Naive B cell (primary cell): ENCODE measurements around the gene NES. TPM values are rescaled to one million over a fixed set of nuclear protein-coding genes. Genes with fewer than 3 reads are reported as not detected.

Experiments
- ATAC-seq, 2 donors: fragments of 150-1000 bp; cut with Tn5 transposase; 2 replicates each; pipeline ENCODE4 v1.10.0; 2021; ENCODE audit warnings: low read depth in 2 of 2, mild to moderate bottlenecking in 2 of 2, moderate library complexity in 2 of 2
- DNase-seq: peaks from one replicate; pipeline ENCODE4 v3.0.0; 2022
- H3K27ac Mint-ChIP-seq, 6 donors: one replicate each; pipeline ENCODE4 v1.8.0; 2020 to 2022; ENCODE audit warnings: mild to moderate bottlenecking in 6 of 6, mixed read lengths in 6 of 6, moderate library complexity in 5 of 6, inconsistent platforms in 2 of 6
- H3K27me3 Mint-ChIP-seq, 3 donors: one replicate each; pipeline ENCODE4 v1.8.0; 2021 to 2022; ENCODE audit warnings: mixed read lengths in 3 of 3, mild to moderate bottlenecking in 1 of 3
- H3K36me3 Mint-ChIP-seq, 2 donors: one replicate each; pipeline ENCODE4 v1.8.0; 2020 to 2022; ENCODE audit warnings: mixed read lengths in 2 of 2, inconsistent platforms in 1 of 2, mild to moderate bottlenecking in 1 of 2
- H3K4me1 Mint-ChIP-seq, 3 donors: one replicate each; pipeline ENCODE4 v1.8.0; 2020 to 2022; ENCODE audit warnings: mixed read lengths in 3 of 3, inconsistent platforms in 1 of 3, mild to moderate bottlenecking in 1 of 3, moderate library complexity in 1 of 3
- H3K4me3 Mint-ChIP-seq, 8 donors: one replicate each; pipeline ENCODE4 v1.8.0; 2020 to 2022; ENCODE audit warnings: mild to moderate bottlenecking in 8 of 8, mixed read lengths in 8 of 8, moderate library complexity in 8 of 8, inconsistent platforms in 2 of 8
- H3K9me3 Mint-ChIP-seq, 7 donors: one replicate each; pipeline ENCODE4 v1.8.0; 2020 to 2022; ENCODE audit warnings: mixed read lengths in 7 of 7, mild to moderate bottlenecking in 5 of 7, inconsistent platforms in 2 of 7, moderate library complexity in 1 of 7
- polyA plus RNA-seq, 6 donors: library from polyadenylated mRNA; unstranded; fragments of 300-500 nt; fragmentation: Illumina TruSeq; gene quantifications; one replicate each; pipeline ENCODE4 v1.2.3, GENCODE V29; 2021; ENCODE audit warnings: low read depth in 6 of 6

NES gene
- polyA plus RNA-seq, 6 donors from 2014 or later = not detected

DNA sequence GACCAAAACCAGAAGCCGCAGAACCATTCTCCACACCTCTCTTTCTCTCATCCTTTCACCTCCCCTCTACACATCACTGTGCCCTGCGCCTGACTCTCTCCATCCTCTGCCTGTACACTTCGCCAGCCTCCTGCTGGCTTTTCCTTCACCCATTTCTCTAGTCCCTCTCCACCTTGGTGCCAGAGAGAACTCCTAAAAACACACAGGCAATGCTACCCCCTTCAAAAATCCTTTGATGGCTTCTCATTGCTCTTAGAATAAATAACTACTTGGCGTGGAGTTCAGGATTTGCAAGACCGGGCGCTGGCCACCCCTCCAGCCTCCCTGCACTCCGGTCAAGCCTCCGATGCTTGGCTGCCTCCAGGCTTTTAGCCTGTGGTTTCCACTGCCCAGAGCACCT, 19.5 kb upstream of the NES start:
- Mint-ChIP-seq H3K27me3 (peaks cover 53 to 83% (median 81%) of the 10 kb centered on the region in 3 donors), H3K4me1 (peaks cover 13 to 19% (median 14%) of the 10 kb centered on the region in 3 donors), H3K9me3 (no peaks in the 10 kb centered on the region), H3K36me3 (peaks cover 0 to 26% of the 10 kb centered on the region in 2 donors), H3K4me3 (peak overlapping the region in 1 of 8 donors; percentile 17), H3K27ac (peak overlapping the region in 1 of 6 donors; percentile 48)
- DNase-seq (no peak), ATAC-seq (no peak)

DNA sequence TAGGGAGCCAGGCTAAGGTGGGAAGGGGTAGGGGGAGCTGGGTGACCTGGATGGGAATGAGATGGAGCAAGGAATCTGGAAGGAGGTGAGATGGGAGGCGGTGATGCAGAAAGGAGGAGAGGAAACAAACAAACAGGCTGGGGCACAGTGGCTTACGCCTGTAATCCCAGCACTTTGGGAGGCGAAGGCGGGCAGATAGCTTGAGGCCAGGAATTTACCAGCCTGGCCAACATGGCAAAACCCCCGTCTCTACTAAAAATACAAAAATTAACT, 17.4 kb upstream of the NES start:
- peaks cover 54 to 84% (median 77%) of the 10 kb centered on the region in 3 donors for H3K27me3 Mint-ChIP-seq
- peaks cover 15 to 23% (median 21%) of the 10 kb centered on the region in 3 donors for H3K4me1 Mint-ChIP-seq
- no peak overlapping the region for H3K27ac Mint-ChIP-seq
- H3K9me3 Mint-ChIP-seq = no peaks in the 10 kb centered on the region
- ATAC-seq (no peak), DNase-seq (no peak)
- H3K36me3 Mint-ChIP-seq = peaks cover 0 to 29% of the 10 kb centered on the region in 2 donors
- no peak overlapping the region for H3K4me3 Mint-ChIP-seq

DNA sequence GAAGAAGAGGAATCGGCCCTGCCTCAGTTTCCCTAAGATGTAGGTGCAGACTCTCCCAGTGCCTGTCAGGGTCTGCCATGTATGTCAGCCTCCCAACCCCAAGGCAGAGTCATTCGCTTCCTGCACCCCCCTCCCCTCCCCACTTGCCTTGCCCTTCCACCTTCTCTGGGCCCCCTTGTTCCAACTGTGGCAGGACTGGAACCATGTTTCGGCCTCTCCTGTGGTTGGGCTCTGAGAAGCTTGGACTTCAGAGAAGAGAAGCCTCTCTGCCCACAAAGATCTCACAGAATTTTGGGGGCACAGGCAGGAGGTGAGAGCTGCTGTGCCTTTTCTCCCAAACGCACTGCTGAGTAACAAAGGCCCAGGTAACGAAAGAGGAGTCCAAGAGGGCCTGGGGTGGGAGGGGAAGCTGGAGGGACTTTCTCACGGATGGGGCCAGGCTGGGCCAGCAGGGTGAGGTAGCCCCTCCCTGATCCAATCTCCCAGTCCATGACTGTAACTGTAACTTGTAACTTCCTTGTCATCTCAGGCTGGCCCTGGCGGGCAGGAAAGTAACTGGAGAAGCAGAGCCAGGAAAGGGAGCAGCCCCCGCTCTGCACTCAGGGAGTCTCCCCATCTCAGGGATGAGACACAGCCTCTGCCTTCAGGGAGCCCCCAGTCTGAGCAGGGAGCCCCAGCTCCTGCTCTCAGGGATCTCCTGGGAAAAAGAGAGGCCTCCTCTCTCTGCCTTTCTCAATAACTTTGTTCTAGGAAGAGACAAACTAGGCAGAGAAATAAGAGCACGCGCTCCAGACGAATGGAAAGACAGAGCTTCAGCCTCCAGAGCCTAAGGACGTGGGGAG, 16.9 kb upstream of the NES start:
- peaks cover 51 to 84% (median 77%) of the 10 kb centered on the region in 3 donors for H3K27me3 Mint-ChIP-seq
- DNase-seq = no peak

DNA sequence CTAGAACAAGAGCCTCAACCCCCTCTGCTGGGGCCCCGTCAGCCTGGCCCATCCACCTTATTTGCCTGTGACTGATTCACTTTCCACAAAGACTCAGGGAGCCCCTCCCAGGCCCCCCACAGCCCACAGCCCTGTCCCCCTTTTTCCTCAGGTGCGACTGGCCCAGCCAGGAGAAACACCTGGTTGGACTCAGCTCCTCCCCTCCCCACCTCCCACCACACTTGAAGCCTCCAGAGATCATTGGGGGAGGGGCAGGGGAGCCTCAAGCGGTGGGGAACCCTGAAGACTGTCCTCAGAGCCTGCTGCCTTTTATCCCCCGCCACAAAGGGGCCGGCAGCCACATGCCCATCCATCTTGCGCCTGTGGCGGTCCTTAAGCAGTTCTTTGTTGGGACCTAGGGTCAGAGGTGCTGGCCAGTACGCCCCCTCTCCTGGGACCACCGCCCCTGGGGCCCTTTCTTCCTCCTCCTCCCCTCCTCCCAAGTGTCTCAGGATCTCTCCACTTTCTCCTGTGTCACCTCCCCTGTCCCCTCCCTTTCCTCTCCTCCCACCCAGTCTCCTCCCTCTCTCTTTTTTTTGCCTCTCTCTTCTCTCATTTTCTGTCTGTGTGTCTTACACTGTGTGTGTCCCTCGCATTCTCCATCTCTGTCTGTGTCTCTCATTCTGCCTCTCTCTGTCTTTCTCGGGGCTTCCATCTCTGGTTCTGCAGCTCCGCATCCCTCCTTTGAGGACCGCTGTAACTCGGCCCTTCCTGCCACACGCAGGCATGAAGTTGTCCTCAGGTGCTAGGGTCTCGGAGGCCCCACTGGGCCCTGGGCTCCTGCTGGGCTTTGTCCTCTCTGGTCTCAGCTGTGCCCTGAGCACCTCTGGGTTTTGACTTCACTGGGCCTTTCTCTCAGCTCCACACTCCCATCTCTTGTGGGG, 16.0 kb upstream of the NES start:
- Mint-ChIP-seq H3K4me1 (peaks cover 18 to 32% (median 26%) of the 10 kb centered on the region in 3 donors), H3K27me3 (peaks cover 53 to 84% (median 75%) of the 10 kb centered on the region in 3 donors), H3K27ac (peak overlapping the region in 1 of 6 donors; percentile 3), H3K4me3 (peak overlapping the region in 1 of 8 donors; percentile 66), H3K9me3 (no peaks in the 10 kb centered on the region), H3K36me3 (peaks cover 0 to 24% of the 10 kb centered on the region in 2 donors)
- ATAC-seq (peak in 1 of 2 donors; percentile 8), DNase-seq (no peak)

More for the DNA sequence above, 16.9 kb upstream of the NES start:
- H3K4me1 Mint-ChIP-seq = peaks cover 18 to 27% (median 26%) of the 10 kb centered on the region in 3 donors
- H3K9me3 Mint-ChIP-seq = no peaks in the 10 kb centered on the region
- no peak overlapping the region for H3K27ac Mint-ChIP-seq
- no peak for ATAC-seq
- H3K36me3 Mint-ChIP-seq = peaks cover 0 to 30% of the 10 kb centered on the region in 2 donors
- H3K4me3 Mint-ChIP-seq = no peak overlapping the region

DNA sequence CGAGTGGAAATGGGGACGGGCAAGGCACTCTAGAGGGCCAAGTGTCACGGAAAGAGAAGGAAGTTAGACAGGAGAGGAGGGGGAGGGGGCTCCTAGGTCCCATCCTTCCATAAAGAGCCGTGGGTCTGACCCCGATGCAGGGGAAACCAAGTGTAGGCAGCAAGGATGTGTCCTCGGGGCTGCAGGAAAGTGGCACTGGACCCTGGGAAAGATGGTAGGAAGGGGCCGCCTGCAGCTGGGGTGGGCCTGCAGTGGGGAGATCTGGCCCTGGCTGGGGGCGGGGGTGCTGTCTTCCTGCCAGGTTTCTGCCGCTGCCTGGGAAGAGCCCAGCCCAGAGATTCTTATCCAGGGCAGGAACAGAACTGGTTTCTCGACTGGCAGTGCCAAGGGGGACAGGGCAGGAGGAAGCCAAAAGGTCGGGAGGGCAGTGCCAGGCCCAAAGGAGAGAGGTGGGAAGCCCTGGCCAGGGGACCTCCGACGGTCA, 15.3 kb upstream of the NES start:
- H3K27ac Mint-ChIP-seq = peak overlapping the region in 3 of 6 donors; percentile 26 to 67 (median 61)
- no peak for ATAC-seq
- H3K9me3 Mint-ChIP-seq = no peaks in the 10 kb centered on the region
- H3K4me3 Mint-ChIP-seq = peak overlapping the region in 1 of 8 donors; percentile 66
- H3K36me3 Mint-ChIP-seq = peaks cover 0 to 24% of the 10 kb centered on the region in 2 donors
- H3K27me3 Mint-ChIP-seq = peaks cover 50 to 79% (median 73%) of the 10 kb centered on the region in 3 donors
- DNase-seq = no peak
- H3K4me1 Mint-ChIP-seq = peaks cover 18 to 32% (median 26%) of the 10 kb centered on the region in 3 donors

DNA sequence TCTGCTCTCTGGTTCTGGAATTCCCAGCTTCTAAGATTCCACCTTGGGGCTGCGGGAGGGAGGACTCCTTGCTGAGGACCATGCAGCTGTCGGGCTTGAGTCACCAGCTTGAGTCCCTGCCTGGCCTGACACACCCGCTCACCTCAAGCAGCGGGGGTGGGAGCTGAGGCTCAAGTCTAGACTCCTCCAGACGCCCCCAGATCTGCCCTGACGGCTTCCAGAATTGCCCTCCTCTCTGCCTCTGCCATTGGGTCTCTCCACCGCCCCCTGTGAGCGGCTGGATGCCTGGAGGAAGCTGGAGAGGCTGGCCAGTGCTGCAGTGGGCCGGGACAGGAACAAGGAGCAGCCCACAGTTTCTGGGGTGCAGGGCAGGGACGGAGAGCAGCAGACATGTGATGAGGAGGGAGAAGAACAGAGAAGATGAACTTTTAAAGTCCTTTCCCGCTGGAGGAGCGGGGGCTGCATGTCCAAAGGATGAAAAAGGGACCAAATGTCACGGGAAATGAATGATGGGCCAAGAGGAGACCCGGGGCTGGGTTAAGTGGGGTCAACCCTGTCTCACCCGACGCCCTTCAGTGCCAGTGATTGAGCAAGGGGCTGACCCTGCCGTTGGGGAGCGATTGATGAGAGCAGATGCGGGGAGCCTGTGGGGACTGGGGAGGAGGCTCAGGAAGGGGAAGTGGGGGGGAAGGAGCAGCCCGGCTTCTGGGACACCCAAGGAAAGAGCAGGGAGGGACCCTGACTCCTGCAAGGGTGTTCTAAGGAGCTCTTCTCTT, 14.6 kb upstream of the NES start:
- no peaks in the 10 kb centered on the region for H3K9me3 Mint-ChIP-seq
- peaks cover 18 to 32% (median 26%) of the 10 kb centered on the region in 3 donors for H3K4me1 Mint-ChIP-seq
- H3K36me3 Mint-ChIP-seq = peaks cover 0 to 17% of the 10 kb centered on the region in 2 donors
- H3K27ac Mint-ChIP-seq = peak overlapping the region in 2 of 6 donors; percentile 26 to 67
- DNase-seq (no peak), ATAC-seq (no peak)
- peak overlapping the region in 3 of 8 donors; percentile 5 to 64 (median 48) for H3K4me3 Mint-ChIP-seq
- H3K27me3 Mint-ChIP-seq = peaks cover 45 to 72% (median 66%) of the 10 kb centered on the region in 3 donors

DNA sequence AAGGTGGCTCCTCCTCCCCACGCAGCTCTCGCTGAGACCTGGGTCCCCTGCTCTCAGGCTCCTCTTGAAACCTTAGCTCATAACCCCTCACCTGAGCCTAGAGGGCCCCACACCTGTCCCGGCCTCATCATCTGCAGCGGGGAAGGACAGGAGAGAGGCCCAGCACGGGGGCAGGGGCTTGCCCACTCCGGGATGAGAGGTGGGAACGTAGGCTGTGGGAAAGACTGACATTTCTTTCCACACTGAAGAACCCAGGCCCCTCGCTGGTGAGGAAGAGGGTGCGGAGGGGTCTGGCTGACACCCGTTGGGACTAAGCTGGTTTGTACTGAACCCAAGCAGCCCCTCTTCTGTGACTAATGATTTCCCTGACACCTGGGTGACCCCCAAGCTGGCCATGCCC, 14.0 kb upstream of the NES start:
- Mint-ChIP-seq H3K27ac (no peak overlapping the region), H3K27me3 (peaks cover 41 to 66% (median 60%) of the 10 kb centered on the region in 3 donors), H3K36me3 (peaks cover 0 to 15% of the 10 kb centered on the region in 2 donors), H3K9me3 (no peaks in the 10 kb centered on the region), H3K4me3 (no peak overlapping the region), H3K4me1 (peaks cover 18 to 32% (median 26%) of the 10 kb centered on the region in 3 donors)
- no peak for ATAC-seq
- DNase-seq = no peak

DNA sequence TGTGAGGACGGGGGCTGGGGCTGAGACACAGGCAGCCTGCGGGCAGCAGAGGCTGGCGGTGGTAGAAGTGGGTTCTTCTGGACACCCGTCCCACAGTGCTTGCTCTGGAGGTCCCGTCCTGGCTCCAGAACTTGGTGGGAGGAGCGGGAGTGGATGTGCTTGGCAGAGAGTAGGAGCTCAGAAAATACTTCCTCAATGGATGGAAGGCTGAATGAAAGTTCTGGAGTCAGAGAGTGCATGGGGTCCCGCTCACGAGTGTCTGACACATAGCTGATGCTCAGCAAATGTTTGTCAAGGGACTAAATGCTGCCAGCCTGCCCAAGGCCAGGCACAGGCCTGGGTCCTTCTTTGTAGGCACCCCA, 13.4 kb upstream of the NES start:
- no peak for ATAC-seq
- peaks cover 0 to 15% of the 10 kb centered on the region in 2 donors for H3K36me3 Mint-ChIP-seq
- H3K4me3 Mint-ChIP-seq = peak overlapping the region in 1 of 8 donors; percentile 30
- no peak for DNase-seq
- peaks cover 42 to 65% (median 60%) of the 10 kb centered on the region in 3 donors for H3K27me3 Mint-ChIP-seq
- H3K27ac Mint-ChIP-seq = peak overlapping the region in 1 of 6 donors; percentile 59
- H3K9me3 Mint-ChIP-seq = no peaks in the 10 kb centered on the region
- peaks cover 18 to 32% (median 26%) of the 10 kb centered on the region in 3 donors for H3K4me1 Mint-ChIP-seq

DNA sequence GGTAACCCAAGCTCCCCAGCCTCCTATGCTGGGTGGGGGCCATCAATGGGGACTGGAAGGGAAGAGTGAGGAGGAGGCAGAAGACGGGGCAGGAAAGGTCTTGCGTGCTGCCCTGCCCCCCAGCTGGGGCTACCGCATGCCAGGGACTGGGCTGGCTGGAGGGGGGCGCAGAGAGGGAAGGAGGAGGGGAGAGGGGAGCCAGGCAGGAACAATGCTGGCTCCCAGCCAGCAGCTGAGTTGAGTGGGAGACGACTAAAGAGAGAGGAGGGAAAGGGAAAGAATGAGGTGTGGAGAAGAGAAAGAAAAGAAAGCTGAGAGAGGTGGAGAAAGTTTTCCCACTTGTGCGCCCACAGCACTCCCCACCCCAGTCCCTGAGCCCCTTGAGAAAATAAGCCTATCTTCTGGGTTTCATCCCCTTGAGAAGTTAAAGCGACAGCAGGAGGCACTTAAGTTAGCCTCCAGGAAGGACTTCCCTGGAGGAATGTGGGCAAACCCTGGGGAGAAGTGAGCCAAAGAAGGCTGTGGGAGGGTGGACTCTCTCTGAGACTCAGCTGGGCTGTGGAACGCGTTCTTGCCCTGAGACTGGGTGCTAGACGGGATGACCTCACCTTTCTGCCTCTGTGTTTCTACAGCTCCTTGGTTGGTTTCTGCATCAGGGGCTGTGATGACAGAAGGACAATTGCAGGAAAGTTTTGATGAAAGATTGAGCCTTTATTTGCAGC, 12.9 kb upstream of the NES start:
- DNase-seq = no peak
- Mint-ChIP-seq H3K27ac (peak overlapping the region in 1 of 6 donors; percentile 59), H3K27me3 (peaks cover 48 to 70% (median 60%) of the 10 kb centered on the region in 3 donors)

DNA sequence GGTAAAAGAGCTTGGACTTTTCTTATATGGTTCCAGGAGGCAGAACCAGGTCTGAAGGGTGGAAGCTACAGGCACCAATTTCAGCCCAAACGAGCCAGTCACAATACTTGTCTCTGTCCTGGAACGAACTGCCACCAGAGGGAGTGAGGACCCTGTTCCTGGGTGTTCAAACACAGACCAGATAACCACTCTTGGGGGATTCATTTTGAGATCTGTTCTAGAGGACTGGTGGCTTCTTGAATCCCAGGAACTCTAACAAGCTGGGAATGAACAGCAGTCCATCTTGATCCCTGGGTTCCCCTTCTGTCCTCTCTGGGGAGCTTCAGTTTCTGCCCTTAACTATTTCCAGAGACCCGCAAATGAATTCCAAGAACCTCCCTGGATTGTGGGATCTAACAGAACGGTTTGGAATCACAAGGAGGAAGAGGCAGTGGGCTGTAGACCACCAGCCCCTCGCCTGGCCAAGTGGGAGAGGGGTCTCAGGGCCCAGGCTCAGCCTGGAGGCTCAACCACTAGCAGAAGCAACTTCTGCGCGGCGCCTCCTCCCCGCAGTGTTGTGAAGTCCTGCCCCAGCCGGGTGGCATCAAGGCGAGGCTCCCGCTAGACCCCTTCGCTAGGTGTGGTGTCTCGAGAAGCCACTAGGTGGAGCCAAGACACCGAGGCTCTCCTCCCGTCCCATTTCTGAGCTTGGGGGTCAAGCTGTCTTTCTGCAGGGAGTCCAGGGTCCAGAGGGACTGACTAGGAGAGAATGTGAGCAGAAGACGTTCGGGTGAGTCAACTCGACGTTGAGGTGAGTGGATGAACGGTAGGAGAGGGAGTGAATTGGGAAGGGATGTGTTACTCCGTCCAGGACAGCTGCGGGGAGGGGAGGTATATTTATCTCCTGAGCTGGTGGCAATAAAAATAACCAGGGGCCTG, 12.1 kb upstream of the NES start:
- peak; percentile 70 for DNase-seq
- Mint-ChIP-seq H3K36me3 (peaks cover 0 to 9% of the 10 kb centered on the region in 2 donors), H3K9me3 (no peaks in the 10 kb centered on the region), H3K4me3 (no peak overlapping the region), H3K27ac (peak overlapping the region in 1 of 6 donors; percentile 40), H3K27me3 (peaks cover 49 to 72% (median 61%) of the 10 kb centered on the region in 3 donors), H3K4me1 (peaks cover 18 to 32% (median 26%) of the 10 kb centered on the region in 3 donors)
- peak; percentile 95 for ATAC-seq

More for the DNA sequence above, 12.9 kb upstream of the NES start:
- H3K36me3 Mint-ChIP-seq = peaks cover 0 to 15% of the 10 kb centered on the region in 2 donors
- no peaks in the 10 kb centered on the region for H3K9me3 Mint-ChIP-seq
- H3K4me3 Mint-ChIP-seq = peak overlapping the region in 2 of 8 donors; percentile 15 to 41
- ATAC-seq = no peak
- peaks cover 18 to 32% (median 26%) of the 10 kb centered on the region in 3 donors for H3K4me1 Mint-ChIP-seq

DNA sequence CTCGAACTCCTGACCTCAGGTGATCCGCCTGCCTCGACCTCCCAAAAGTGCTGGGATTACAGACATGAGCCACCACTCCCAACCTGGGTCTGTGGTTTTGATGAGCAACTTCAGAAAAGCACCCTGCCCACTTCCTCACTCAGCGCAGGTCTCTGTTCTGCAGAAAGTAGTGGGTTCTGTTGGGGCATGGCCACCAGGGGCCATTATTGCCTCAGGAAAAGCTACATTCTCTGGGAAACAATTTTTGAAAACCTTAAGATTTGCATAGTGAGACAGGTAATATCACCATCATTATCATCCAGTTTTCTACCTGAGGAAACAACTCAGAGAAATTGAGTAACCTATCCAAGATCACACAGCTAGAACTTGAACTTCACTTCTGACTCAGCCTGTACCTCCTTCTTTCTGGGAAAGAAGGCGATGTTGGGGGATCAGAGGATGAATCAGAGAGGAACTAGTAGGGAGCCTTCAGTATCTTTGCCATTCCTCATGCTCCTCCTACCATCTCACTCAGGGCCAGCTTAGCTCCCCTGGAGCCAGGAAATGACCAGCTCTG, 7.1 kb upstream of the NES start:
- peak in 1 of 2 donors; percentile 34 for ATAC-seq

More for the DNA sequence above, 7.1 kb upstream of the NES start:
- DNase-seq = no peak
- no peaks in the 10 kb centered on the region for H3K9me3 Mint-ChIP-seq
- no peak overlapping the region for H3K27ac Mint-ChIP-seq
- peaks cover 0 to under 1% of the 10 kb centered on the region in 2 donors for H3K36me3 Mint-ChIP-seq
- H3K27me3 Mint-ChIP-seq = peaks cover 51 to 68% (median 54%) of the 10 kb centered on the region in 3 donors
- peaks cover 11 to 25% (median 22%) of the 10 kb centered on the region in 3 donors for H3K4me1 Mint-ChIP-seq
- H3K4me3 Mint-ChIP-seq = peak overlapping the region in 1 of 8 donors; percentile 39
